Kidney (tissue), 14 donors: ENCODE measurements around the gene ABL1. TPM values are rescaled to one million over a fixed set of nuclear protein-coding genes. Genes with fewer than 3 reads are reported as not detected.

Experiments used
- DNase-seq, 5 donors: peaks; one replicate each; pipeline ENCODE4 v3.0.0-alpha.2; 2013 to 2020
- FAIRE-seq: peaks from 2 replicates; lab custom pipeline; 2012; peaks lifted over from hg19 to GRCh38; lab: Jason Lieb, UNC
- H3K27ac ChIP-seq, 2 donors: one replicate each; pipeline ENCODE4 v1.7.0; 2013; ENCODE audit warnings: low read depth in 2 of 2, low read length in 2 of 2, inconsistent platforms in 1 of 2
- H3K27me3 ChIP-seq: one replicate; pipeline ENCODE4 v1.7.1; 2013; ENCODE audit warnings: low read length, inconsistent platforms; ENCODE audit not compliant: control insufficient read depth, insufficient read depth
- H3K36me3 ChIP-seq, 3 donors: one replicate each; pipeline versions ENCODE4 v1.7.0 to v1.7.1; 2013; ENCODE audit warnings: low read length in 3 of 3, control low read depth in 1 of 3, inconsistent platforms in 1 of 3; ENCODE audit not compliant: insufficient read depth in 3 of 3, control insufficient read depth in 2 of 3
- H3K4me1 ChIP-seq, 3 donors: one replicate each; pipeline versions ENCODE4 v1.7.0 to v1.7.1; 2013; ENCODE audit warnings: low read length in 3 of 3, inconsistent platforms in 1 of 3, low read depth in 1 of 3; ENCODE audit not compliant: control insufficient read depth in 2 of 3, insufficient read depth in 2 of 3
- H3K4me3 ChIP-seq, 3 donors: one replicate each; pipeline versions ENCODE4 v1.7.0 to v1.8.1; 2013; ENCODE audit warnings: low read length in 3 of 3, control low read depth in 1 of 3, inconsistent platforms in 1 of 3
- H3K9ac ChIP-seq, 3 donors: one replicate each; pipeline versions ENCODE4 v1.7.0 to v1.7.1; 2013; ENCODE audit warnings: low read length in 3 of 3, control low read depth in 1 of 3, inconsistent platforms in 1 of 3
- H3K9me3 ChIP-seq, 3 donors: one replicate each; pipeline versions ENCODE4 v1.7.0 to v1.7.1; 2013; ENCODE audit warnings: low read length in 3 of 3, control low read depth in 1 of 3, inconsistent platforms in 1 of 3; ENCODE audit not compliant: control insufficient read depth in 2 of 3, insufficient read depth in 1 of 3
- CTCF ChIP-seq: IDR thresholded peaks from 3 replicates; pipeline ENCODE4 v1.5.1; 2012; ENCODE audit warnings: mild to moderate bottlenecking, moderate library complexity, borderline replicate concordance; ENCODE audit not compliant: insufficient read depth; ENCODE audit errors: extremely low read depth
- intact Hi-C: fragments of 100-400 bp; cut with DNase I; formaldehyde crosslinking; loops from one replicate; pipeline ENCODE4 v1.11.1; 2022
- polyA plus RNA-seq: library from polyadenylated mRNA; stranded (reverse); fragments of 350-450 nt; fragmentation: Illumina TruSeq; extraction: RNeasy Lipid Tissue Mini Kit (QIAGEN cat#74804); gene quantifications from one replicate; pipeline ENCODE4 v1.2.3, GENCODE V29; 2014; ENCODE audit warnings: low read depth, low replicate concordance; ENCODE audit not compliant: insufficient read depth
- total RNA-seq: library from RNA; stranded (reverse); fragmentation: NEBNext Ultra II Directional; extraction: Animal tissue kit (Norgen Biotek cat#: 25700); gene quantifications from one replicate; pipeline ENCODE4 v1.2.1, GENCODE V29; 2021
- donor health status: control.
- donor health status: control.
- donor health status: control.
- donor health status: control.
- donor health status: control.
- donor health status: DM: yes; HTN: yes; CAD: no.
- donor health status: Normal renal cell carcinoma (clear cell type).

Gene ABL1
- total and polyA plus RNA-seq, 2 donors from 2014 or later = 15.0 to 63.6 TPM

- FAIRE-seq (no peak), DNase-seq (no peak)
- peaks cover 7 to 58% (median 41%) of the 10 kb centered on the region in 3 donors for H3K36me3 ChIP-seq
- no peak overlapping the region for H3K27ac ChIP-seq
- TF ChIP-seq CTCF = no peak
- H3K27me3 ChIP-seq = no peaks in the 10 kb centered on the region
- intact Hi-C loops = no loop called here
- H3K4me3 ChIP-seq = no peak overlapping the region
- no peak overlapping the region for H3K9ac ChIP-seq
- H3K4me1 ChIP-seq = no peaks in the 10 kb centered on the region
- H3K9me3 ChIP-seq = no peaks in the 10 kb centered on the region
These were observed 44.9 kb downstream of the ABL1 start for GRCh38 chr9:130879863-130880411.

- FAIRE-seq = no peak
- peaks cover 7 to 60% (median 42%) of the 10 kb centered on the region in 3 donors for H3K36me3 ChIP-seq
- H3K27me3 ChIP-seq = no peaks in the 10 kb centered on the region
- no peak overlapping the region for H3K9ac ChIP-seq
- no peaks in the 10 kb centered on the region for H3K4me1 ChIP-seq
- intact Hi-C loops = no loop called here
- H3K4me3 ChIP-seq = no peak overlapping the region
- no peaks in the 10 kb centered on the region for H3K9me3 ChIP-seq
- no peak for TF ChIP-seq CTCF
- no peak overlapping the region for H3K27ac ChIP-seq
- DNase-seq = peak in 1 of 5 donors; percentile 41
These were observed 45.7 kb downstream of the ABL1 start for GRCh38 chr9:130880599-130881220.

- no peaks in the 10 kb centered on the region for H3K9me3 ChIP-seq
- TF ChIP-seq CTCF = no peak
- H3K27me3 ChIP-seq = no peaks in the 10 kb centered on the region
- peaks cover 7 to 66% (median 42%) of the 10 kb centered on the region in 3 donors for H3K36me3 ChIP-seq
- no peak for DNase-seq
- H3K27ac ChIP-seq = no peak overlapping the region
- intact Hi-C loops = no loop called here
- H3K9ac ChIP-seq = no peak overlapping the region
- no peak for FAIRE-seq
- no peaks in the 10 kb centered on the region for H3K4me1 ChIP-seq
- H3K4me3 ChIP-seq = no peak overlapping the region
These were observed 46.5 kb downstream of the ABL1 start for GRCh38 chr9:130881516-130881915.
